Ishikawa (cell line): Measurements from ENCODE around the gene DGUOK.
A peak's percentile ranks its signal among the peaks of the same experiment; 100 is the strongest.

Experiments used
- CEBPB ChIP-seq: IDR thresholded peaks from 2 replicates; pipeline ENCODE4 v1.6.1; 2012
- CREB1 ChIP-seq: IDR thresholded peaks from 2 replicates; pipeline ENCODE4 v1.6.1; 2012; ENCODE audit warnings: low read depth
- EGR1 ChIP-seq: IDR thresholded peaks from 2 replicates; pipeline ENCODE4 v1.6.1; 2012
- EP300 ChIP-seq: IDR thresholded peaks from 2 replicates; pipeline ENCODE4 v1.6.1; 2012; ENCODE audit warnings: borderline replicate concordance
- FOXM1 ChIP-seq: IDR thresholded peaks from 2 replicates; pipeline ENCODE4 v1.6.1; 2012; ENCODE audit warnings: low read depth, borderline replicate concordance
- NFIC ChIP-seq: IDR thresholded peaks from 2 replicates; pipeline ENCODE4 v1.6.1; 2012
- RAD21 ChIP-seq: IDR thresholded peaks from 2 replicates; pipeline ENCODE4 v1.6.1; 2012; ENCODE audit warnings: low read depth
- REST ChIP-seq: IDR thresholded peaks from 2 replicates; pipeline ENCODE4 v1.6.1; 2012; ENCODE audit warnings: low read depth, mild to moderate bottlenecking
- TAF1 ChIP-seq: IDR thresholded peaks from 2 replicates; pipeline ENCODE4 v1.6.1; 2012; ENCODE audit warnings: low read depth, mild to moderate bottlenecking
- TCF12 ChIP-seq: IDR thresholded peaks from 2 replicates; pipeline ENCODE4 v1.6.1; 2012; ENCODE audit warnings: low read depth
- TEAD4 ChIP-seq: IDR thresholded peaks from 2 replicates; pipeline ENCODE4 v1.6.1; 2012
- YY1 ChIP-seq: IDR thresholded peaks from 2 replicates; pipeline ENCODE4 v1.6.1; 2012; ENCODE audit warnings: low read depth
- ZBTB7A ChIP-seq: IDR thresholded peaks from 2 replicates; pipeline ENCODE4 v1.6.1; 2012; ENCODE audit warnings: low read depth
- TF ChIP-seq, protein P1 (sequence below): IDR thresholded peaks from 2 replicates; pipeline ENCODE4 v1.6.1; 2012
- TF ChIP-seq, protein P2 (sequence below): IDR thresholded peaks from 2 replicates; pipeline ENCODE4 v1.6.1; 2012

The DGUOK gene

DNA sequence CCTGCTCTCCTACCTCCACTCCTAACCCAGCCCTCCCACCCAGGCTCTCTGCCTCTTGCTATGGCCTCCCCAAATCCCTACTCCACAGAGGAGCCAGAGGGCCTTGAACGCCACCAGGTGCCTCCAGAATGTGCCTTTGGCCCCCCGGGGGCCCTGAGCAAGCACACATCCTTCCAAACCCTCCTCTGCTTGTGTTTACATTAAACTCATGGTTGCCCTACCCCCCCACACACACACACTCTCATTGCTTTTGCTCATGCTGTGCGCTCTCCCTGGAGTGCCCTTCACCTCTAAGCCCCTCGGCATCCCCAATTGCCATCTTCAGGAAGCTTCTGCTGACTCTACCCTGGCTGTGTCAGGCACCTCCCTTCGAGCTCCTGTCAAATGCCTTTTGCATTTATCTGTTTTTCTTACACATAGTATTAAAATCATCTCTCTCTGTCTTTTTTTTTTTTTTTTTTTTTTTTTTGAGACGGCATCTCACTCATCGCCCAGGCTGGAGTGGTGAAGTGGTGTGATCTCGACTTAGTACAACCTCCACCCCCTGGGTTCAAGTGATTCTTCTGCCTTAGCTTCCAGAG lies 41.8 kb downstream of the DGUOK start:
- TF ChIP-seq TEAD4 (no peak), EGR1 (no peak), ZBTB7A (no peak), REST (no peak), FOXM1 (no peak), CEBPB (no peak), TAF1 (no peak), YY1 (no peak), NFIC (no peak), TCF12 (no peak), RAD21 (no peak)
- TF ChIP-seq, protein P1, sequence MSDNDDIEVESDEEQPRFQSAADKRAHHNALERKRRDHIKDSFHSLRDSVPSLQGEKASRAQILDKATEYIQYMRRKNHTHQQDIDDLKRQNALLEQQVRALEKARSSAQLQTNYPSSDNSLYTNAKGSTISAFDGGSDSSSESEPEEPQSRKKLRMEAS: no peak

DNA sequence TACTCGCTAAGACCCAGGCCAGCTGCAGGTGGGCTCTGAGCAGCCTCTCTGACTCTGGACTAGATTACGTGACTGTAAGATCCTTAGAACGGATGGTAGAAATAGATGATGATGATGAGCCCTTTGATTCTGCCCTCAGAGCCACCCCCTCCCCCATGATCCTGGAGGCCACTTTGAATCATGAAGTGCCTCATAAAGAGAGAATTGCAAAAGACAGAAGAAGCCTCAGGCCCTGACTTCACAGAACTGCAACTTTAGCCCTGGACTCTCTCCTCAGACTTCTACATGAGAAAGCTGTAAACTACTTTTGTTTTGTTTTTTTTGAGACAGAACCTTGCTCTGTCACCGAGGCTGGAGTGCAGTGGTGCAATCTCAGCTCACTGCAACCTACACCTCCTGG lies 42.7 kb downstream of the DGUOK start:
- no peak for TF ChIP-seq RAD21

GRCh38 chr2:73970141-73970803 lies 43.6 kb downstream of the DGUOK start:
- no peak for TF ChIP-seq RAD21
- no peak for TF ChIP-seq CEBPB
- TF ChIP-seq, protein P2, sequence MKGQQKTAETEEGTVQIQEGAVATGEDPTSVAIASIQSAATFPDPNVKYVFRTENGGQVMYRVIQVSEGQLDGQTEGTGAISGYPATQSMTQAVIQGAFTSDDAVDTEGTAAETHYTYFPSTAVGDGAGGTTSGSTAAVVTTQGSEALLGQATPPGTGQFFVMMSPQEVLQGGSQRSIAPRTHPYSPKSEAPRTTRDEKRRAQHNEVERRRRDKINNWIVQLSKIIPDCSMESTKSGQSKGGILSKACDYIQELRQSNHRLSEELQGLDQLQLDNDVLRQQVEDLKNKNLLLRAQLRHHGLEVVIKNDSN: no peak
- TF ChIP-seq, protein P1: no peak
- TF ChIP-seq REST: no peak
- no peak for TF ChIP-seq CREB1
- no peak for TF ChIP-seq FOXM1
- TF ChIP-seq ZBTB7A: no peak
- no peak for TF ChIP-seq TAF1
- no peak for TF ChIP-seq EGR1
- TF ChIP-seq YY1: no peak
- TF ChIP-seq TEAD4: no peak
- TF ChIP-seq NFIC: no peak
- no peak for TF ChIP-seq EP300
- TF ChIP-seq TCF12: no peak

GRCh38 chr2:73970850-73971471 lies 44.3 kb downstream of the DGUOK start:
- TF ChIP-seq, protein P1: no peak
- TF ChIP-seq NFIC: peak; percentile 50
- TF ChIP-seq TCF12: no peak
- TF ChIP-seq CEBPB: no peak

- no peak for TF ChIP-seq REST
- TF ChIP-seq TCF12: no peak
- no peak for TF ChIP-seq ZBTB7A
- no peak for TF ChIP-seq CEBPB
- no peak for TF ChIP-seq EGR1
- no peak for TF ChIP-seq FOXM1
- TF ChIP-seq YY1: no peak
- TF ChIP-seq TEAD4: no peak
- TF ChIP-seq, protein P1: no peak
- TF ChIP-seq EP300: no peak
- TF ChIP-seq CREB1: no peak
- no peak for TF ChIP-seq RAD21
- TF ChIP-seq, protein P2: no peak
- TF ChIP-seq TAF1: no peak
- no peak for TF ChIP-seq NFIC
Observed at GRCh38 chr2:73971722-73972121, 45.0 kb downstream of the DGUOK start.
